ENCODE results near the gene SYN1. TPM values are rescaled to one million over a fixed set of nuclear protein-coding genes. Genes with fewer than 3 reads are reported as not detected.

SYN1 gene
- total RNA-seq, 1 donor from 2014 or later: 1.9 TPM

DNA sequence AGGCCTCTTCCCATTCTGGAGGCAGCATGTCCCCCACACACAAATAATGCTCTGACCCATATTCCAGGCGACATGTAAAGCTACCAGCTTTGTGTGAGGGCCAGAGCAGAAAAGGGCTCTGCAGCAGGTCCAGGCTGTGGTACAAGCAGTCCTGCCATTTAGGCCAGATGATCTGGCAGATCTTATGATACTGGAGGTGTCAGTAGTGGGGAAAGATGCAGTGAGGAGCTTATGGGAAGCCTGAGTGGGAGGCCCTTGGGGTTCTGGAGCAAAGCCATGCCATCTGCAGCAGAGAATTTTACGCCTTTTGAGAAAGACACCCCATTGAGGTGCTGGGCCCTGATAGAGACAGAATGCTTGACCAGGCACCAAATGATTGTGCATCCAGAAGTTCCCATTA is 7.7 kb downstream of the SYN1 start:
- Mint-ChIP-seq H3K4me1 (ENCODE audit: unreplicated experiment) (peaks cover 2% of the 10 kb centered on the region), H3K36me3 (ENCODE audit: unreplicated experiment) (no peaks in the 10 kb centered on the region), H3K27me3 (ENCODE audit: unreplicated experiment) (peaks cover 9% of the 10 kb centered on the region), H3K4me3 (ENCODE audit: unreplicated experiment) (no peak overlapping the region), H3K27ac (ENCODE audit: unreplicated experiment) (no peak overlapping the region), H3K9me3 (ENCODE audit: unreplicated experiment) (no peaks in the 10 kb centered on the region)
- no peak for DNase-seq (ENCODE audit: extremely low spot score, unreplicated experiment)
- TF ChIP-seq, protein P1, sequence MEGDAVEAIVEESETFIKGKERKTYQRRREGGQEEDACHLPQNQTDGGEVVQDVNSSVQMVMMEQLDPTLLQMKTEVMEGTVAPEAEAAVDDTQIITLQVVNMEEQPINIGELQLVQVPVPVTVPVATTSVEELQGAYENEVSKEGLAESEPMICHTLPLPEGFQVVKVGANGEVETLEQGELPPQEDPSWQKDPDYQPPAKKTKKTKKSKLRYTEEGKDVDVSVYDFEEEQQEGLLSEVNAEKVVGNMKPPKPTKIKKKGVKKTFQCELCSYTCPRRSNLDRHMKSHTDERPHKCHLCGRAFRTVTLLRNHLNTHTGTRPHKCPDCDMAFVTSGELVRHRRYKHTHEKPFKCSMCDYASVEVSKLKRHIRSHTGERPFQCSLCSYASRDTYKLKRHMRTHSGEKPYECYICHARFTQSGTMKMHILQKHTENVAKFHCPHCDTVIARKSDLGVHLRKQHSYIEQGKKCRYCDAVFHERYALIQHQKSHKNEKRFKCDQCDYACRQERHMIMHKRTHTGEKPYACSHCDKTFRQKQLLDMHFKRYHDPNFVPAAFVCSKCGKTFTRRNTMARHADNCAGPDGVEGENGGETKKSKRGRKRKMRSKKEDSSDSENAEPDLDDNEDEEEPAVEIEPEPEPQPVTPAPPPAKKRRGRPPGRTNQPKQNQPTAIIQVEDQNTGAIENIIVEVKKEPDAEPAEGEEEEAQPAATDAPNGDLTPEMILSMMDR (IDR thresholded peaks at IDR 0.05): no peak

DNA sequence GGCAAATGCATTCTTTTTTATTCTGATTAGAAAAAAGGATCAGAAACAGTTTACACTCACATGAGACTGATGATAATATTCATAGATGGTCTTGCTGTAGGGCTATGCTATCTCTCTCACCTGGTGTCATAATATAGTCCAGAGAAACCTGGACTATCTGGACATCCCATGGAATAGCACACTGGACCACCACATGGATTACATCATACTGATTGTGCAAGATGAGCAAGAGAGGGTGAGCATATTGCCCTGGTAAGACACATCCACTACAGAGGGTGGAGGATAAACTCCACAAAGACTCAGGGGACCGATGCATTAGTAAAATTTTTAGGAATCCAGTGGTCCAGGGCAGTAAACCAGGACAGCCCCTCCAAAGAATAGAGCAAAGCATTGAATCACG is 8.2 kb downstream of the SYN1 start:
- no peaks in the 10 kb centered on the region for H3K9me3 Mint-ChIP-seq (ENCODE audit: unreplicated experiment)
- no peak overlapping the region for H3K27ac Mint-ChIP-seq (ENCODE audit: unreplicated experiment)
- peaks cover 5% of the 10 kb centered on the region for H3K27me3 Mint-ChIP-seq (ENCODE audit: unreplicated experiment)
- TF ChIP-seq, protein P1 (IDR thresholded peaks at IDR 0.05): no peak
- H3K4me3 Mint-ChIP-seq (ENCODE audit: unreplicated experiment): no peak overlapping the region
- H3K4me1 Mint-ChIP-seq (ENCODE audit: unreplicated experiment): peaks cover 2% of the 10 kb centered on the region
- no peaks in the 10 kb centered on the region for H3K36me3 Mint-ChIP-seq (ENCODE audit: unreplicated experiment)
- no peak for DNase-seq (ENCODE audit: extremely low spot score, unreplicated experiment)

DNA sequence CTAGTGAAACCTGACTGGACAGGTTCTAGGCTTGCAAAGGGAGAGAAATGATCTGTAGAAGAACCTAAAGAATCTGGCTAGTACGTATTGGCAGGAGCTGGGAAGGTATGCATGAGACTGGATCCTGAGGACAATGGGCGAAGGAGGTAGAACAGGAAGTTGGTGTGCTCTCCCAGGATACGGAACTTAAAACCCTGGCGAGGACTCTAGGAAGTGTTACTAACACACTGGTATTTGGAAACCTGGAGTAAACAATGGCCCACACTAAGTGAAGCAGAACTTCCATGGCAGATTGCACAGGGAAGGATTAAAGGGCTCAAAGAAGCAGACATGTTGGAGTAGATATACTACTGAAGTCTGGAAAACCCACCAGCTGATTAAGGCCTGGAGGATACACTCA is 9.1 kb downstream of the SYN1 start:
- no peaks in the 10 kb centered on the region for H3K27me3 Mint-ChIP-seq (ENCODE audit: unreplicated experiment)
- H3K9me3 Mint-ChIP-seq (ENCODE audit: unreplicated experiment): no peaks in the 10 kb centered on the region

DNA sequence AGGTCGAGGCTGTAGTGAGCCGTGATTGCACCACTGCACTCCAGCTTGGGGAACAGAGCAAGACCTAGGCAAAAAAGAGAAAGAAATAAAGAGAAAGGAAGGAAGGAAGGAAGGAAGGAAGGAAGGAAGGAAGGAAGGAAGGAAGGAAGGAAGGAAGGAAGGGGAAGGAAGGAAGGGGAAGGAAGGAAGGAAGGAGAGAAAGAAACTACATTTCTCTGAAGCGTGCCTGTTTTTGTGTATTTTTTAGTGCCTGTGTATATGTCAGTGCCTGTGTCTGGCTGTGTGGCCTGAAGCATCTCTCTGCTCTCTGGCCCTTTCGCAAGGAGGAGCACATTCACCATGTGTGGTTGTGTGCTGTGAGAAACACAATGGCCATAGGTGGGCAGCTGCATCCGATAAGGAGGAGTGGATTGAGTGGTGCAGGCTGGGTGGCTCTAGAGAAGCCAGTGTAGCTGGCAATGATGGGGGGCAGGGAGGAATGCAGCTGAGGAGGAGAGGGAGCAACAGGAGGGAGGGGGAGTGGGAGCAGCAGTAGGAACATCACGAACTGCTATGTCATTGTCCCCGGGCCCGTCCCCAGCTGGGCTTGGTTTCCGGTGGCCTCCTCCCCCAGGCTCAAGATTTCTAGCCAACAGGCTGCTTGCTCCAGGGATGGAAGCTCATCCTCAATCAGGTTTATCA is 11.4 kb downstream of the SYN1 start:
- DNase-seq (ENCODE audit: extremely low spot score, unreplicated experiment): peak; percentile 76
- Mint-ChIP-seq H3K4me1 (ENCODE audit: unreplicated experiment) (peaks cover 2% of the 10 kb centered on the region), H3K27me3 (ENCODE audit: unreplicated experiment) (no peaks in the 10 kb centered on the region), H3K4me3 (ENCODE audit: unreplicated experiment) (no peak overlapping the region), H3K9me3 (ENCODE audit: unreplicated experiment) (no peaks in the 10 kb centered on the region), H3K27ac (ENCODE audit: unreplicated experiment) (no peak overlapping the region), H3K36me3 (ENCODE audit: unreplicated experiment) (no peaks in the 10 kb centered on the region)
- TF ChIP-seq, protein P1 (IDR thresholded peaks at IDR 0.05): no peak

More for the DNA sequence above, 9.1 kb downstream of the SYN1 start:
- no peak for DNase-seq (ENCODE audit: extremely low spot score, unreplicated experiment)
- Mint-ChIP-seq H3K4me3 (ENCODE audit: unreplicated experiment) (no peak overlapping the region), H3K36me3 (ENCODE audit: unreplicated experiment) (no peaks in the 10 kb centered on the region), H3K27ac (ENCODE audit: unreplicated experiment) (no peak overlapping the region), H3K4me1 (ENCODE audit: unreplicated experiment) (peaks cover 2% of the 10 kb centered on the region)
- TF ChIP-seq, protein P1 (IDR thresholded peaks at IDR 0.05): no peak

DNA sequence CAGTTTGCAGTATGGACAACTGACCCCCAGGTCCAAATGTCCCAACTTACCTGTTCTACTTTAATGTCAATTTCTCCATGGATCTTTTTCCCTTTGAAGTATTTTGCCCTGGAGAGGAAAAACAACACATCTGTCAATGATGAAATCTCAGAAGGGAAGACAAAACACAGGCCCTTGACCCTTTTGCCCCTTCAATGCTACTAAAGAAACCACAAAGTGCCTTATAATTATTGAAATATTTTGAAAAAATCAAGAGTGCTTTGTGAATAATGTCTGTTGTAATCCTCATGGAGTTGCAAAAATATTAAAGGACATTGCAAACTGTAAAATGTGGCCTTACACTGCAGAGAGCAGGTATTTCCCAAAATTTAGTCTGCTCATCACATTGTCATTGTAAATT is 12.6 kb downstream of the SYN1 start:
- peak; percentile 10 for DNase-seq (ENCODE audit: extremely low spot score, unreplicated experiment)
- TF ChIP-seq, protein P1 (IDR thresholded peaks at IDR 0.05): no peak
- no peaks in the 10 kb centered on the region for H3K36me3 Mint-ChIP-seq (ENCODE audit: unreplicated experiment)
- no peaks in the 10 kb centered on the region for H3K27me3 Mint-ChIP-seq (ENCODE audit: unreplicated experiment)
- peaks cover 2% of the 10 kb centered on the region for H3K4me1 Mint-ChIP-seq (ENCODE audit: unreplicated experiment)
- H3K4me3 Mint-ChIP-seq (ENCODE audit: unreplicated experiment): no peak overlapping the region
- H3K9me3 Mint-ChIP-seq (ENCODE audit: unreplicated experiment): no peaks in the 10 kb centered on the region
- no peak overlapping the region for H3K27ac Mint-ChIP-seq (ENCODE audit: unreplicated experiment)

Measured in osteocyte (in vitro differentiated cells).